ENCODE measurements around the gene CALML4. TPM values are rescaled to one million over a fixed set of nuclear protein-coding genes. Genes with fewer than 3 reads are reported as not detected.
"Not testable (repeated sequence)": the region's sequence is repeated elsewhere in the genome, so short reads cannot be mapped to it uniquely, and the experiment has no call there.

CALML4 gene
- total RNA-seq, 1 donor from 2014 or later: 1.3 TPM

DNA sequence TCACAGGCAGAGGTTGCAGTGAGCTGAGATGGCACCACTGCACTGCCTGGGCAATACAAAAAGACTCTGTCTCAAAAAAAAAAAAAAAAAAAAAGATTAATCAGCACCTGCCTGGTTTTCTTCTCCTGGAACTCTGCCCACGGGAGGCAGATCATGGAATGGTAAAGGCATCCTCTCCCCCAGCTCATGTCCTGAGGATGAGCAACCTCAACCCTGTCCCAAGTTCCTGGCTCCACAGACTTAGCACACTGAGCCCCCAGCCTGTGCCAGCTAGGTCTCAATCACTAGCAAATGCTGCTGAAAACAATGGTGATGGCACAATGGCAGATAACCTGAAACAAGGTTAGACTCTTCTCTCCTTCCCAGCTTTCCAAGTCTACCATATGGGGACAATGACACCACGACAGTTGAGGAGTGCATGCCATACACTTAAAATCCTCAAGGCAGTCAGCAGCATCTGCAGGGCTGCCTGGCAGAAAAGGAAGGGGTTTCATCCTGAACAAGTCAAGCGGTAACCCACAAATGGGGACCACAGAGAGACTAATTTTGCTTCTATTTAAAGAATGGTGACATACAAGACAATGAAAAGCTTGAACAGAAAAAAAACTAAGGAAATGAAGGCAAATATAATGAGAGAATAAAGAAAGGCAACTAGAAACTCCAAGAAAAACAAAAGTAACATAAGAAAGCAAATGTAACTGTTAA is 19.6 kb upstream of the CALML4 start:
- DNase-seq (ENCODE audit: low read depth): no peak

- no peak for DNase-seq (ENCODE audit: low read depth)
Observed at GRCh38 chr15:68224108-68224507, 19.0 kb upstream of the CALML4 start.

DNA sequence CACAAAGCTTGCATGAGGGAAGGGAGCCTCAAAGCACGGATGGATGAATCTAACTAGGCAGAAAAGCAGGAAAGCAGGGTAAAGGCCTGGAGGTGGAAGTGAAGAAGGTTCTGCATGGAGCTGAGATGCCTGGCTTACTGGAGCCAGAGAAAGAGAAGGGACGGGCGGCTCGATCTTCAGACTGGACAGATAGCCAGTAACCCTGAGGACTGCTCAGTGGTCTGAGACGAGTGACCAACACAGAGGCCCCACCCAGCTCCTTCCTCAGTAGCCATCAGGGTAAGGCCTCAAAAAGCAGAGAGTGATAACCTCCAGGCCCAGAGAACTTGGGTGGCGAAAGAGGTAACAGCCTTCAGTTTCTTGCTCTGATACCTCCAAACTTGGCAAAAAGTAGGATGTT is 18.0 kb upstream of the CALML4 start:
- no peak for DNase-seq (ENCODE audit: low read depth)

DNA sequence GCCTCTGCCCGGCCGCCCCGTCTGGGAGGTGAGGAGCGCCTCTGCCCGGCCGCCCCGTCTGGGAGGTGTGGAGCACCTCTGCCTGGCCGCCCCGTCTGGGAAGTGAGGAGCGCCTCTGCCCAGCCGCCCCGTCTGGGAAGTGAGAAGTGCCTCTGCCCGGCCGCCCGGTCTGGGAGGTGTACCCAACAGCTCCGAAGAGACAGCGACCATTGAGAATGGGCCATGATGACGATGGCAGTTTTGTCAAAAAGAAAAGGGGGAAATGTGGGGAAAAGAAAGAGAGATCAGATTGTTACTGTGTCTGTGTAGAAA is 17.3 kb upstream of the CALML4 start:
- not testable (repeated sequence) for DNase-seq (ENCODE audit: low read depth)

- not testable (repeated sequence) for DNase-seq (ENCODE audit: low read depth)
Observed at GRCh38 chr15:68221530-68222431, 16.6 kb upstream of the CALML4 start.

DNA sequence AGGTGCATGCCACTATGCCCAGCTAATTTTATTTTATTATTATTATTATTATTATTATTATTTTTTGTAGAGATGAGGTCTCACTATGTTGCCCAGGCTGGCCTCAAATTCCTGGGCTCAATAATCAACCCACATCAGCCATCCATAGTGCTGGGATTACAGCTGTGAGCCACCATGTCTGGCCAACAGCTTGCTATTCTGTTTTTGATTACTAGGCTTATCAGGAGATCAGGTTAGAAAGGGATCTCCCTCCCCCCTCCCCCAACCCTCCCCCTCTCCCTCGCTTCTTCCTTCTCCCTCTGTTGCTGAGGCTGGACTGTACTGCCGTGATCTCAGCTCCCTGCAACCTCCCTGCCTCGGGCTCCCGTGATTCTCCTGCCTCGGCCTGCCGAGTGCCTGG is 15.8 kb upstream of the CALML4 start:
- no peak for DNase-seq (ENCODE audit: low read depth)

- no peak for DNase-seq (ENCODE audit: low read depth)
Observed at GRCh38 chr15:68220489-68220888, 15.4 kb upstream of the CALML4 start.

DNA sequence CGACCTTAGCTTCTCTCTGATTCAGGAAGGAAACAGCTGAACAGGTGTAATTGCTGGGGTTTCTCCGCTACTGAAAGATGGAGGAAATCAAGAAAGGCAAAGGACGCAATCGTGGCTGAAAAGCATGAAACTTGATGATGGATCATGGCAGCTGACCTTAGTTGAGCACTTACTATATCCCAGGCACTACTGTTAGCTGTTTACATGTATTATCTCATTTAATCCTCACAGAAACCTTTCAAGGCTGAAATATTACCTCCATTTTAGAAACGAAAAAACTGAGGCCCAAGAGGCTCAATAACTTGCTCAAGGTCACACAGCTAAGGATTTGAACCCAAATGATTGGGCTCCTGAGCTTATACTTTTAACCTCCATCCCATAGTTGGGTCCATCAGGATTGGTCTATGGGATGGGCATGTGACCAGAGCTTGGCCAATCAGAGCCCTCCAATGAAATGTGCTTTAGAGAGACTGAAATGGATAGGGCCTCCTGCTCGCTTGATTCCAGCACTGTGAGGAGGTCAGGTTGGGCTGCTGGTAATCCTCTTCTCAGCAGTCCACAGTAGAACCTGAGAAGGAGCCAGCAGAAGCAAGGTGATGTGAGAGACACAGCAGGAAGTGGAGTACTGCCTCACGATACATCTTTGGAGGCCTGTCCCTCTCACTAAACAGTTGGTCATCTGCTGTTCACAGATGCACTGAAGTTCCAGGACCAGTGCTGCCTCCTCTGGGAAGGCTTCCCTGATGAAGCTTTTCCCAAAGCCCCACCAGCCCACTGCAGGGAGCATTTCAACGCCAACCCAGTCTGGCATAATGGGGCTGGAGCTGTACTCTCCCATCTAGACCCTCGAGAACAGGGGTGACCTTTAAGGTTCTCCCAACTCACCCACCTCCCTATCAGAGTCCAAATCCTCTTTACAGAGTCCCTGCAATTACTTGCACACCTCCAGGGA is 14.0 kb upstream of the CALML4 start:
- DNase-seq (ENCODE audit: low read depth): no peak

DNA sequence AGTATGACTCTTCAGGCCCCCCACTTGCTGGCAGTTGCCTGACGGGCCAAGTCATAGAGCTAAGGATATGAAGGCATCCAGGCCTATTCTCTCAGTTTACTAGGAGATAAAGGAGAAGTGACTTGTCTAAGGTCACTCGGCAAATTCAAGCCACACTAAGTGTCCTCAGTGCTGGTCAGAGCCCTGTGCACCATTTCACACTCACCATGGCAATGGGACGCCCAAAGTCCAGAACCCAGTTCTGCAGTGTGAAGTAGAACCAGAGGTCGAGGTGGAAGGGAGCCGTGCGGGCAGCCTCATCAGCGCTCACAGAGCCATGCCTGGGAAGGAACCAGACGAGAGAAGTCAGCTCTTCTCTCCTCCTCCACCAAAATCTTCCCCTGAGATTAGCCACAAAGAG is 13.2 kb upstream of the CALML4 start:
- no peak for DNase-seq (ENCODE audit: low read depth)

GRCh38 chr15:68217341-68217740 is 12.2 kb upstream of the CALML4 start:
- DNase-seq (ENCODE audit: low read depth): no peak

- DNase-seq (ENCODE audit: low read depth): no peak
Observed at GRCh38 chr15:68214838-68215254, 9.7 kb upstream of the CALML4 start.

DNA sequence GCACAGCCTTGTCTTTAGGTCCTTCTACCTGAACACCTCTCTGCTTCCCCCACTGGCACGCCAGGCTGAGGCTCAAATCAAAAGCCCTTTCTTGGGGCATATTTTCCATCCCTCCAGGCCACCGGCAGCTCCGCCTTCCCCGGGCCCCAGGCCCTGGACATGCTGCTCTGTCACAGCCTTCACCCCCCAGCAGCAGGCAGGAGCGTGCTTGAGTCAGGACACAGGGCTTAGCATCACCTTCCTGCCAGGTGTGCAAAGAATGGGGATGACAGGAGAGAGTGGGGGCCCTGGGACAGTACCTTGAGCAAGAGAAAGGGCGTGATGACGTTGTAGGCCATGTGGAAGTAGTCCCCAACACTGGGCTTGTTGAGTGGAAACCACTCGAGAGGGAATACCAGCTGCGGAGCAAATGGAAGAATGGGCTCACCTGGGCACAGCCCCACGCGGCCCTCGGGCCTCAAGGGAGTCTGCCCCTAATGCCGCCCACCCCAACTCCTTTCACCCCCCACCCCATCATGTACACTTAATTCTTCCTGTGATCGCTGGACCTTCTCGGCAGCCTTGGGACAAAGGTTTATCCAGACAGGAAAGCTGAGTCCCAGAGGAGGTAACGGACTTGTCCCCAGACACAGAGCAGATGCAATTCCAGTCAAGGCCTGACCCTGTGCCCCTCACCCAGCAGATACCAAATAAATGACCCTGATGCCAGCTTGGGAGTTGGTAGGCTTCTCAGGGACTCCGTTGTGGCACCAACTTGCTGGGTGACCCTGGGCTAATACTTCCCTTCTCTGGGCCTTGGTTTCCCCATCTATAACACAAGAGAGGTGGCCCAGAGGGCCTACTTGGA is 9.1 kb upstream of the CALML4 start:
- DNase-seq (ENCODE audit: low read depth): no peak

GRCh38 chr15:68213491-68213845 is 8.3 kb upstream of the CALML4 start:
- DNase-seq (ENCODE audit: low read depth): not testable (repeated sequence)

DNA sequence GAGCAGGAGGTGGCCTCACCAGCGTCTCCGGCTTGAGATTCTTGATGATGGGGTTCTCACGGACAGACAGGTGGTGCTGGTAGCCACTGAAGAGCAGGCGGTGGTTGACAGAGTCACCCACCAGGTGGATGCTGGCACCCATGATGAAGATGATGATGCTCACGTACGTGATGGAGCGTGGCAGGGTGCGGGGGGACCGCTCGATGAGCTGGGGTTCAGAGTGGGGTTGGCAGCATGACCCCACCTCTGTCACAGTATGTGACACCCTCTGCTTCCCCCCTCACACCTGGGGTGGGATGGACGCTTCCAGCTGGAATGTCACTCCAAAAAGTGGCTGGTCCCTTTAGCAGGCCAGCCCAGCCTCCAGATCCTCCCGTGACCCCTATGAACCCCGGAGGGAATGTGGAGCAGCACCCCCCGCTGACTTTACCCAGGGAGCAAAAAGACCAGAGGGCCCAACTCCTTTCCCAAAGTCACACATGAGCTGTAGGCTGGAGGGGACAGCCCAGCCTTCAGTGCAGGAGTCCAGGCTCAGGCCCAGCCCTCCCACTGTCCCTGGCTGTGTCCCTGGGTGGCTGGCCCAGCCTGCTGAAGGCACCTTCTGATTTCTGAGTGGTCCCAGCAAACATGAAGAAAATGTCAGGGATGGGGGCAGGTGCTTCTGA is 6.7 kb upstream of the CALML4 start:
- no peak for DNase-seq (ENCODE audit: low read depth)

GRCh38 chr15:68210821-68211655 is 5.9 kb upstream of the CALML4 start:
- DNase-seq (ENCODE audit: low read depth): no peak

DNA sequence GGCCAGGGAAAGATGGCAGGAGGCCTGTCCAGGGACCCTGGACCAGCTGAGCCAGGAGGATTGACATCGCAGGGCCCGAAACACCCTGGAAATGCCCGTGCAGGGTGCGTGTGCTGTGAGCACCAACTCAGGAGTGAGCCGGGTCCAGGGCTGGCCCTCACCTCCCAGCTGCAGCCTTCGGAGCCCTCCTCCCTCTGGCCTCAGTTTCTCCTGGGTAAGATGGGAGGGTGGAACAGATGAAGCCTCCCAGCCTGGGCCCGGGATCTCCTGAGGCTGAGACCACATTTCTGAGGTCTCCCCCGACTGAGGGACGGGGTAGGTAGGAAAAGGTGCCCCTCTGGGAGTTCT is 5.3 kb upstream of the CALML4 start:
- DNase-seq (ENCODE audit: low read depth): no peak

DNA sequence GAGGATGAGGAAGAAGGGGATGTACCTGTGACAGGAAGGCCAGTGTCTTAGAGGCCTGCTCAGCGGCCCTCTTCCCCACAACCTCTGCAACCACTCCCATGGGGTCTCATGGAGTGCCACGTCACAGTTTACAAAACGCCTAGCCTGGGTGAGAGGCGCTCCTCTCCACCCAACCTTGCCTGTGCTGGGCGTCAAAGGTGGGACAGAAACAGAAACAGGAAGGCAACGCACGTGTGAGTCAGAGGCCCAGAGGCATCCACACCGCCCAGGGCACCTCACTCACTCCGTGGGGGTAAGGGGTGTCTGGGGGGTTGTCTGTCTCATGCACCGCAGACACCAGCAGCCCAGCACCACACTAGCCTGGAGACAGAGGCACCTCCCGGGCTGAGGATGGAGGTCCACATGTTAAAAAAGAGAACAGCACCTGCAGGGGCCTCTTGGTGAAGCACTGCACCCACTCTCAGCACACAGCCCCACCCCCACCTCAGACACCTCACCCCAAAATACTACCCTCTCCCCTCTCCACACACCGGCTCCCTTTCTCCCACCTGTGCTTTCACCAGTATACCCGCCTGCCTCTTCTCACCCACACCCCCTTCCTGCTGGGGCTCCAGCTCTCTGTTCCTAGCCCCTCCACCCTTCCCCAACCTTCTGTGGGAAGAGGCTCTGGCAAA is 4.7 kb upstream of the CALML4 start:
- no peak for DNase-seq (ENCODE audit: low read depth)

DNA sequence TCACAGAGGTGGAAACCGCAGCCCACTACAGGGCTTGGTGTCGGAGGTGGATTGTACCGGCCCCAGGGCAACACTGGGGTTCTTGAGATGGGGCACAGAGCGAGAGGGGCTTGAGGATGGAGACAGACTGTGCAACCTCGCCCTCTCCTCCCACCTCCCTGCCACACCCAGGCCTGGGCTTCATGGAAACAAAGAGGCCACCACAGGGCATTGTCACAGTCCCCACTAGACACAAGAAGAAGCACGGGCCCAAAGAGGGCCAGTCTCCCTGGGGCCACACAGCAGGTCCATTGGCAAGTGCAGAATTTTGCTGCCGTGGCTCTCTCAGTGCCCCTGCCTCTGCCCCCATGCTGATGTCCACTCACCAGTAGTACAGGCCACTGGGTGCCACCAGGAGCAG is 4.1 kb upstream of the CALML4 start:
- DNase-seq (ENCODE audit: low read depth): no peak

DNA sequence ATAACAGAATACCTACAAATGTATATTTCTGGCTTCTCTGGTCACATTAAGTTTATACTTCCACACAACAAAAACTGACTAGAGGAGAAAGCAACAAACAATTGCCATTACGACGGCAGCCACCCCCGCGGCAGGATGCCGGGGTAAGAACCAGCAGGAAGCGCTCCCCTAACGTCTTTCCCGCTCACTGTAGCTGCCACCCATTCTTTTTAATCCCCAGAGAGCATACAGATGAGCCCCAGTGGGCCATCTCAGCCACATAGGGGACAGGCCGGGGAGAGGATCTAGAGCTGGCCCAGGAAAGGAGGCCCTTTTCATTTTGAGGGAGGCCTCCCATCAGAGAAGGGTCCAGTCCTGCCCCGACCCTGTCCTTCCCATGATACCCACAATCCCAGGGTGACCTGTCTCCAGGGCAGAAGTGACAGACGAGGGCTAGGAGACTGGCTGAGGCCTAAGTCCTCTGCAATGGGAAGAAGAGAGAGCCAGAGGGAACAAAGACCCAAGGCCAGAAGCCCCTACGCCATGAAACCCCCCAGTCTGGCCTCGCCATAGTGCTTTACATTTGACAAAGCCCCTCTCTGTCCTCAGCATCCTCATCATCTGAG is 3.6 kb upstream of the CALML4 start:
- no peak for DNase-seq (ENCODE audit: low read depth)
